ENCODE results near the gene NPSR1. TPM values are rescaled to one million over a fixed set of nuclear protein-coding genes. Genes with fewer than 3 reads are reported as not detected.

NPSR1 gene
- total and polyA plus RNA-seq, 4 experiments from 2014 or later: not detected

- intact Hi-C loops (cut with micrococcal nuclease): no loop called here
- Mint-ChIP-seq H3K4me3 (no peak overlapping the region), H3K36me3 (no peaks in the 10 kb centered on the region), H3K9me3 (peaks cover 0 to 2% (median 0%) of the 10 kb centered on the region in 8 donors), H3K27ac (no peak overlapping the region), H3K4me1 (no peaks in the 10 kb centered on the region), H3K27me3 (no peaks in the 10 kb centered on the region)
- H3K4me3 ChIP-seq (ENCODE audit: low read length in 2 of 2): no peak overlapping the region
- H3K36me3 ChIP-seq (ENCODE audit: insufficient read depth, low read length): no peaks in the 10 kb centered on the region
- no peaks in the 10 kb centered on the region for H3K27me3 ChIP-seq (ENCODE audit: insufficient read depth, low read length)
- no peak for DNase-seq
- ChIA-PET CTCF (ENCODE audit: partially characterized antibody) (no interaction called here), POLR2A (ENCODE audit: partially characterized antibody) (no interaction called here)
- H3K4me1 ChIP-seq (ENCODE audit: insufficient read depth, low read length): no peaks in the 10 kb centered on the region
- no peak overlapping the region for H3K27ac ChIP-seq (ENCODE audit: low read depth, low read length)
- no peaks in the 10 kb centered on the region for H3K9me3 ChIP-seq (ENCODE audit: control insufficient read depth in 1 of 2, low read length in 2 of 2)
Observed at GRCh38 chr7:34653787-34654186, 4.2 kb upstream of the NPSR1 start.

- no peak overlapping the region for H3K4me3 ChIP-seq (ENCODE audit: low read length in 2 of 2)
- no peak overlapping the region for H3K27ac ChIP-seq (ENCODE audit: low read depth, low read length)
- POLR2A ChIA-PET (ENCODE audit: partially characterized antibody): no interaction called here
- no peaks in the 10 kb centered on the region for H3K9me3 ChIP-seq (ENCODE audit: control insufficient read depth in 1 of 2, low read length in 2 of 2)
- no peaks in the 10 kb centered on the region for H3K4me1 ChIP-seq (ENCODE audit: insufficient read depth, low read length)
- CTCF ChIA-PET (ENCODE audit: partially characterized antibody): no interaction called here
- H3K27me3 ChIP-seq (ENCODE audit: insufficient read depth, low read length): no peaks in the 10 kb centered on the region
- Mint-ChIP-seq H3K4me3 (no peak overlapping the region), H3K36me3 (no peaks in the 10 kb centered on the region), H3K9me3 (peaks cover 0 to 3% (median 0%) of the 10 kb centered on the region in 8 donors), H3K4me1 (no peaks in the 10 kb centered on the region), H3K27me3 (no peaks in the 10 kb centered on the region), H3K27ac (no peak overlapping the region)
- no peak for DNase-seq
- H3K36me3 ChIP-seq (ENCODE audit: insufficient read depth, low read length): no peaks in the 10 kb centered on the region
- intact Hi-C loops (cut with micrococcal nuclease): no loop called here
Observed at GRCh38 chr7:34655384-34655783, 2.6 kb upstream of the NPSR1 start.

DNA sequence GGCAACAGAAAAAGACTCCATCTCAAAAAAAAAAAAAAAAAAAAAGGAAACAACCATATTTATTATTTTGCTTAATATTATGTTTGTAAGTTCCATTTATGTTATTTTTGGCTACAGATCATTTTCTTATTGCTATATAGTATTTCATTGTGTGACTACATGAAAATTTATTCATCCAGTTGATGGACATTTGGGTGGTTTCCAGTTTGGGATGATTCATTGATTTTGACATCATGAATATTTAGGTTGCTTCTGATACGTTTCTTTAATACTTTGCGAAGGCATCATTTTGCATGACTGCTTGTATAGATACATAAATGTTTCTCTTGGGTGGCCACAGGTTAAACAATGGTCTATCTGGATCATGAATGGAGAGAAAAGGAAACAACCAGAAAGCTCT lies 2.0 kb upstream of the NPSR1 start:
- no peak overlapping the region for H3K4me3 ChIP-seq (ENCODE audit: low read length in 2 of 2)
- H3K36me3 ChIP-seq (ENCODE audit: insufficient read depth, low read length): no peaks in the 10 kb centered on the region
- Mint-ChIP-seq H3K27me3 (no peaks in the 10 kb centered on the region), H3K9me3 (peaks cover 0 to 3% (median 0%) of the 10 kb centered on the region in 8 donors), H3K4me1 (no peaks in the 10 kb centered on the region), H3K4me3 (no peak overlapping the region), H3K36me3 (no peaks in the 10 kb centered on the region), H3K27ac (no peak overlapping the region)
- DNase-seq: no peak
- no peaks in the 10 kb centered on the region for H3K9me3 ChIP-seq (ENCODE audit: control insufficient read depth in 1 of 2, low read length in 2 of 2)
- intact Hi-C loops (cut with micrococcal nuclease): no loop called here
- POLR2A ChIA-PET (ENCODE audit: partially characterized antibody): no interaction called here
- H3K27me3 ChIP-seq (ENCODE audit: insufficient read depth, low read length): no peaks in the 10 kb centered on the region
- H3K4me1 ChIP-seq (ENCODE audit: insufficient read depth, low read length): no peaks in the 10 kb centered on the region
- CTCF ChIA-PET (ENCODE audit: partially characterized antibody): no interaction called here
- no peak overlapping the region for H3K27ac ChIP-seq (ENCODE audit: low read depth, low read length)

GRCh38 chr7:34659472-34660075 lies 1.6 kb downstream of the NPSR1 start:
- Histone ChIP-seq H3K4me1 (ENCODE audit: insufficient read depth, low read length) (no peaks in the 10 kb centered on the region), H3K36me3 (ENCODE audit: insufficient read depth, low read length) (no peaks in the 10 kb centered on the region), H3K9me3 (ENCODE audit: control insufficient read depth in 1 of 2, low read length in 2 of 2) (no peaks in the 10 kb centered on the region), H3K27me3 (ENCODE audit: insufficient read depth, low read length) (no peaks in the 10 kb centered on the region), H3K27ac (ENCODE audit: low read depth, low read length) (no peak overlapping the region), H3K4me3 (ENCODE audit: low read length in 2 of 2) (no peak overlapping the region)
- H3K27me3 Mint-ChIP-seq: peaks cover 3 to 7% of the 10 kb centered on the region in 2 donors
- intact Hi-C loops (cut with micrococcal nuclease): no loop called here
- peaks cover 0 to 1% (median 0%) of the 10 kb centered on the region in 8 donors for H3K9me3 Mint-ChIP-seq
- POLR2A ChIA-PET (ENCODE audit: partially characterized antibody): no interaction called here
- H3K36me3 Mint-ChIP-seq: no peaks in the 10 kb centered on the region
- no peak for DNase-seq
- no peaks in the 10 kb centered on the region for H3K4me1 Mint-ChIP-seq
- H3K27ac Mint-ChIP-seq: no peak overlapping the region
- H3K4me3 Mint-ChIP-seq: no peak overlapping the region
- CTCF ChIA-PET (ENCODE audit: partially characterized antibody): interaction anchor here (1.6 kb wide), 1 partner anchor 9 kb away, joined by 4 read pairs; no protein-coding TSS in a partner anchor

DNA sequence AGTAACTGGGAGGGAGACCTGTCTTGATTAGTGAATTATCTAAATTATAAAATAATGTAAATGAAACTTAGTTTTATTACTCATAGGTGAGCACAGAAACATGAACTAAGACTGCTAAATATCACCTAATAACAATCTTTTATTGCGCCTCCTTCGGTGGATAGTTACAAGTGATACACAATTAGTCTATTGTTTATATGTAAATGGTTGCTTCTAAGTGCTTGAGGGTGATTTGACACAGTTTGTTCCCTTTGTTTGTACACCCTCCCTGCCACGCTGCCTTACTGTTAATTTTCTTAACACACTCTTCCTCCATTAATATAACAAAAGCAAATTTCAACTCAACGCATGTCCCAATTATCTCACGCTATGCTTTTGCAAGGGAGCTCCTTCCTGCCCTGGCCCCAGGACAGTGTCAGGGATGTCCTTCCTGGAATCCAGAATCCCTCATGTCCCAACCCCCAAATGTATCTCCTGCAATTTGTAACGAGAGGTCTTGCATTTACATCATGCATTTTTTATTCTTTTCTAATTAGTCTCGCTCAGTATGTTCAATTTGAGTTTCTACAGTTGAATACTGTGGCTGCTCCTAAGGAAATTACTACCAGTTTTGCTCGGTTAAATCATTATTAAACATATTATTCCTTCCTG lies 4.2 kb downstream of the NPSR1 start:
- Mint-ChIP-seq H3K27ac (no peak overlapping the region), H3K9me3 (peaks cover 0 to 1% (median 0%) of the 10 kb centered on the region in 8 donors), H3K4me3 (no peak overlapping the region), H3K4me1 (no peaks in the 10 kb centered on the region), H3K36me3 (no peaks in the 10 kb centered on the region), H3K27me3 (peaks cover 7 to 11% of the 10 kb centered on the region in 2 donors)
- ChIA-PET POLR2A (ENCODE audit: partially characterized antibody) (no interaction called here), CTCF (ENCODE audit: partially characterized antibody) (no interaction called here)
- Histone ChIP-seq H3K4me3 (ENCODE audit: low read length in 2 of 2) (no peak overlapping the region), H3K27me3 (ENCODE audit: insufficient read depth, low read length) (no peaks in the 10 kb centered on the region), H3K4me1 (ENCODE audit: insufficient read depth, low read length) (no peaks in the 10 kb centered on the region), H3K36me3 (ENCODE audit: insufficient read depth, low read length) (no peaks in the 10 kb centered on the region), H3K27ac (ENCODE audit: low read depth, low read length) (no peak overlapping the region), H3K9me3 (ENCODE audit: control insufficient read depth in 1 of 2, low read length in 2 of 2) (no peaks in the 10 kb centered on the region)
- DNase-seq: no peak
- intact Hi-C loops (cut with micrococcal nuclease): no loop called here

DNA sequence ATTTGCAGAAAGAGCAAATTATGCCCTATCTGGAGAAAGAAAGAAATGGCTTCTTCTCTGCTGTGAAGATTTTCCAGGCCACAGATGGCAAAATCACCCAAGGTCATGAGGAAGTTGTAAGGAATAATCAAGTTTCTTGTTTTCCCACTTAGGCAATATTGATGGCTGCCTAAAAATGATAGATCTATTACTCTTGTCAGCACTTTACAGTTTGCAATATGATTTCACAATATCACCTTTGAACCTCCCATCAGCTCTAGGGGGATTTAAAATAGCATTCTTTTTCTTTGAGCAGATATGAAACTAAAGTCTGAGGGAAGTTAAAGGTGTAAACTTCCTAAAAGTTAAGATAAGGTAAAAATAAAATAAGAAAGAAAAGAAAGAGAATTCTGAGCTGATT lies 6.7 kb downstream of the NPSR1 start:
- Mint-ChIP-seq H3K27me3 (peaks cover 10 to 17% of the 10 kb centered on the region in 2 donors), H3K4me3 (no peak overlapping the region), H3K9me3 (peaks cover 0 to 2% (median 0%) of the 10 kb centered on the region in 8 donors), H3K36me3 (no peaks in the 10 kb centered on the region), H3K27ac (no peak overlapping the region), H3K4me1 (no peaks in the 10 kb centered on the region)
- H3K36me3 ChIP-seq (ENCODE audit: insufficient read depth, low read length): no peaks in the 10 kb centered on the region
- CTCF ChIA-PET (ENCODE audit: partially characterized antibody): interaction anchor here (3.5 kb wide), 1 partner anchor 11 kb away, joined by 12 read pairs; no protein-coding TSS in a partner anchor
- no peaks in the 10 kb centered on the region for H3K27me3 ChIP-seq (ENCODE audit: insufficient read depth, low read length)
- DNase-seq: no peak
- POLR2A ChIA-PET (ENCODE audit: partially characterized antibody): no interaction called here
- intact Hi-C loops (cut with micrococcal nuclease): no loop called here
- no peaks in the 10 kb centered on the region for H3K9me3 ChIP-seq (ENCODE audit: control insufficient read depth in 1 of 2, low read length in 2 of 2)
- no peaks in the 10 kb centered on the region for H3K4me1 ChIP-seq (ENCODE audit: insufficient read depth, low read length)
- no peak overlapping the region for H3K27ac ChIP-seq (ENCODE audit: low read depth, low read length)
- H3K4me3 ChIP-seq (ENCODE audit: low read length in 2 of 2): no peak overlapping the region

- Histone ChIP-seq H3K4me3 (ENCODE audit: low read length in 2 of 2) (no peak overlapping the region), H3K27ac (ENCODE audit: low read depth, low read length) (no peak overlapping the region), H3K27me3 (ENCODE audit: insufficient read depth, low read length) (no peaks in the 10 kb centered on the region), H3K9me3 (ENCODE audit: control insufficient read depth in 1 of 2, low read length in 2 of 2) (no peaks in the 10 kb centered on the region), H3K36me3 (ENCODE audit: insufficient read depth, low read length) (no peaks in the 10 kb centered on the region), H3K4me1 (ENCODE audit: insufficient read depth, low read length) (no peaks in the 10 kb centered on the region)
- H3K4me3 Mint-ChIP-seq: no peak overlapping the region
- DNase-seq: no peak
- no peaks in the 10 kb centered on the region for H3K9me3 Mint-ChIP-seq
- intact Hi-C loops (cut with micrococcal nuclease): no loop called here
- H3K36me3 Mint-ChIP-seq: no peaks in the 10 kb centered on the region
- no peaks in the 10 kb centered on the region for H3K4me1 Mint-ChIP-seq
- no peak overlapping the region for H3K27ac Mint-ChIP-seq
- ChIA-PET POLR2A (ENCODE audit: partially characterized antibody) (no interaction called here), CTCF (ENCODE audit: partially characterized antibody) (no interaction called here)
- peaks cover 2 to 6% of the 10 kb centered on the region in 2 donors for H3K27me3 Mint-ChIP-seq
Observed at GRCh38 chr7:34672430-34672829, 14.4 kb downstream of the NPSR1 start.
